DND-41 (cell line): Measurements from ENCODE around the gene UNC45A.

ENCODE experiments used
- EZH2 ChIP-seq: IDR thresholded peaks from 3 replicates; pipeline ENCODE4 v1.6.1; 2012; ENCODE audit warnings: borderline replicate concordance, low read depth, mild to moderate bottlenecking, moderate library complexity, low read length, inconsistent platforms; ENCODE audit not compliant: severe bottlenecking
- TF ChIP-seq, protein P1 (sequence below): IDR thresholded peaks from 2 replicates; pipeline ENCODE4 v1.5.1; 2012; ENCODE audit warnings: borderline replicate concordance, low read length, moderate library complexity, mild to moderate bottlenecking; ENCODE audit not compliant: poor library complexity, severe bottlenecking; ENCODE audit errors: extremely low read depth

GRCh38 chr15:90954712-90955623 lies 19.9 kb downstream of the UNC45A start, which contains the start of gene RCCD1:
- TF ChIP-seq, protein P1, sequence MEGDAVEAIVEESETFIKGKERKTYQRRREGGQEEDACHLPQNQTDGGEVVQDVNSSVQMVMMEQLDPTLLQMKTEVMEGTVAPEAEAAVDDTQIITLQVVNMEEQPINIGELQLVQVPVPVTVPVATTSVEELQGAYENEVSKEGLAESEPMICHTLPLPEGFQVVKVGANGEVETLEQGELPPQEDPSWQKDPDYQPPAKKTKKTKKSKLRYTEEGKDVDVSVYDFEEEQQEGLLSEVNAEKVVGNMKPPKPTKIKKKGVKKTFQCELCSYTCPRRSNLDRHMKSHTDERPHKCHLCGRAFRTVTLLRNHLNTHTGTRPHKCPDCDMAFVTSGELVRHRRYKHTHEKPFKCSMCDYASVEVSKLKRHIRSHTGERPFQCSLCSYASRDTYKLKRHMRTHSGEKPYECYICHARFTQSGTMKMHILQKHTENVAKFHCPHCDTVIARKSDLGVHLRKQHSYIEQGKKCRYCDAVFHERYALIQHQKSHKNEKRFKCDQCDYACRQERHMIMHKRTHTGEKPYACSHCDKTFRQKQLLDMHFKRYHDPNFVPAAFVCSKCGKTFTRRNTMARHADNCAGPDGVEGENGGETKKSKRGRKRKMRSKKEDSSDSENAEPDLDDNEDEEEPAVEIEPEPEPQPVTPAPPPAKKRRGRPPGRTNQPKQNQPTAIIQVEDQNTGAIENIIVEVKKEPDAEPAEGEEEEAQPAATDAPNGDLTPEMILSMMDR: no peak
- no peak for TF ChIP-seq EZH2
